H9 (cell line): Measurements from ENCODE around the gene SH3PXD2B. TPM values are rescaled to one million over a fixed set of nuclear protein-coding genes. Genes with fewer than 3 reads are reported as not detected.

Source experiments
- DNase-seq: peaks from one replicate; pipeline ENCODE4 v3.0.0-alpha.2; 2017
- H2AFZ ChIP-seq: one replicate; pipeline ENCODE4 v1.6.1; 2013; ENCODE audit warnings: mild to moderate bottlenecking, low read length, control low read depth, moderate library complexity
- H2AK5ac ChIP-seq: 2 replicates; pipeline ENCODE4 v1.6.1; 2013; ENCODE audit warnings: low read length, control low read depth, mixed read lengths; ENCODE audit not compliant: insufficient read length
- H2BK120ac ChIP-seq: one replicate; pipeline ENCODE4 v1.6.1; 2013; ENCODE audit warnings: low read depth, mild to moderate bottlenecking, low read length, control low read depth, inconsistent platforms; ENCODE audit not compliant: poor library complexity, severe bottlenecking
- H2BK12ac ChIP-seq: 2 replicates; pipeline ENCODE4 v1.6.1; 2013; ENCODE audit warnings: low read length, control low read depth, mixed read lengths, low read depth; ENCODE audit not compliant: insufficient read length
- H2BK15ac ChIP-seq: 2 replicates; pipeline ENCODE4 v1.6.1; 2013; ENCODE audit warnings: low read depth, low read length, control low read depth
- H2BK20ac ChIP-seq: one replicate; pipeline ENCODE4 v1.6.1; 2013; ENCODE audit warnings: low read depth, mild to moderate bottlenecking, low read length, control low read depth, inconsistent platforms; ENCODE audit not compliant: poor library complexity, severe bottlenecking
- H2BK5ac ChIP-seq: 2 replicates; pipeline ENCODE4 v1.6.1; 2013; ENCODE audit warnings: low read length, control low read depth, mixed read lengths; ENCODE audit not compliant: insufficient read length
- H3K14ac ChIP-seq: 2 replicates; pipeline ENCODE4 v1.6.1; 2013; ENCODE audit warnings: low read length, control low read depth; ENCODE audit not compliant: insufficient read depth
- H3K18ac ChIP-seq: 2 replicates; pipeline ENCODE4 v1.6.1; 2013; ENCODE audit warnings: low read depth, mild to moderate bottlenecking, mixed read lengths, low read length, control low read depth; ENCODE audit not compliant: insufficient read length
- H3K23ac ChIP-seq: 2 replicates; pipeline ENCODE4 v1.6.1; 2013; ENCODE audit warnings: low read length, control low read depth, mixed read lengths, low read depth; ENCODE audit not compliant: insufficient read length
- H3K23me2 ChIP-seq: 2 replicates; pipeline ENCODE4 v1.6.1; 2013; ENCODE audit warnings: low read depth, mild to moderate bottlenecking, mixed read lengths, low read length, control low read depth; ENCODE audit not compliant: insufficient read length, poor library complexity, severe bottlenecking
- H3K27ac ChIP-seq: 2 replicates; pipeline ENCODE4 v1.5.1; 2013; ENCODE audit warnings: low read length, control low read depth, mixed read lengths, low read depth; ENCODE audit not compliant: insufficient read length
- H3K27me3 ChIP-seq: 2 replicates; pipeline ENCODE4 v1.6.1; 2013; ENCODE audit warnings: low read length, control low read depth, inconsistent platforms; ENCODE audit not compliant: insufficient read depth
- H3K4ac ChIP-seq: 2 replicates; pipeline ENCODE4 v1.6.1; 2013; ENCODE audit warnings: low read depth, mild to moderate bottlenecking, control low read depth, inconsistent platforms, low read length, moderate library complexity
- H3K4me1 ChIP-seq: 2 replicates; pipeline ENCODE4 v1.6.1; 2013; ENCODE audit warnings: low read length, control low read depth, inconsistent platforms; ENCODE audit not compliant: insufficient read depth
- H3K4me2 ChIP-seq: 2 replicates; pipeline ENCODE4 v1.6.1; 2013; ENCODE audit warnings: low read length, control low read depth, mixed read lengths; ENCODE audit not compliant: insufficient read length, insufficient read depth
- H3K56ac ChIP-seq: 2 replicates; pipeline ENCODE4 v1.6.1; 2013; ENCODE audit warnings: low read depth, mild to moderate bottlenecking, mixed read lengths, low read length, control low read depth; ENCODE audit not compliant: insufficient read length
- H3K79me1 ChIP-seq: 2 replicates; pipeline ENCODE4 v1.6.1; 2013; ENCODE audit warnings: low read depth, mild to moderate bottlenecking, moderate library complexity, low read length, control low read depth, inconsistent platforms; ENCODE audit not compliant: insufficient read depth, poor library complexity, severe bottlenecking
- H3K79me2 ChIP-seq: 2 replicates; pipeline ENCODE4 v1.6.1; 2013; ENCODE audit warnings: low read length, control low read depth, inconsistent platforms; ENCODE audit not compliant: insufficient read depth
- H3K9ac ChIP-seq: 2 replicates; pipeline ENCODE4 v1.6.1; 2013; ENCODE audit warnings: low read length, control low read depth, mixed read lengths; ENCODE audit not compliant: insufficient read length; ENCODE audit errors: extremely low read depth
- H3K9me3 ChIP-seq: one replicate; pipeline ENCODE4 v1.6.1; 2013; ENCODE audit warnings: low read depth, low read length, inconsistent platforms; ENCODE audit not compliant: control insufficient read depth
- H3T11ph ChIP-seq: one replicate; pipeline ENCODE4 v1.6.1; 2013; ENCODE audit warnings: mild to moderate bottlenecking, low read length, control low read depth, inconsistent platforms
- H4K20me1 ChIP-seq: one replicate; pipeline ENCODE4 v1.6.1; 2013; ENCODE audit not compliant: control insufficient read depth, insufficient read length, insufficient read depth
- H4K5ac ChIP-seq: 2 replicates; pipeline ENCODE4 v1.6.1; 2013; ENCODE audit warnings: low read depth, mild to moderate bottlenecking, mixed read lengths, low read length, control low read depth; ENCODE audit not compliant: insufficient read length
- H4K8ac ChIP-seq: replicated peaks from 2 replicates; pipeline ENCODE4 v1.6.1; 2013; ENCODE audit warnings: low read length, control low read depth, mixed read lengths, low read depth; ENCODE audit not compliant: insufficient read length
- H4K91ac ChIP-seq: 2 replicates; pipeline ENCODE4 v1.6.1; 2013; ENCODE audit warnings: low read depth, mild to moderate bottlenecking, moderate library complexity, mixed read lengths, low read length, control low read depth; ENCODE audit not compliant: insufficient read length
- H3K27ac Mint-ChIP-seq, 3 experiments: 2 replicates in 2 of 3; 3 replicates in 1 of 3; pipeline ENCODE4 v1.8.0; 2020 to 2021; ENCODE audit warnings: mixed read lengths in 3 of 3, mild to moderate bottlenecking in 1 of 3, moderate library complexity in 1 of 3
- H3K27me3 Mint-ChIP-seq: 2 replicates; pipeline ENCODE4 v1.8.0; 2021; ENCODE audit warnings: low read depth, mild to moderate bottlenecking, moderate library complexity, mixed read lengths
- H3K36me3 Mint-ChIP-seq, 3 experiments: 2 replicates in 2 of 3; 3 replicates in 1 of 3; pipeline ENCODE4 v1.8.0; 2020 to 2021; ENCODE audit warnings: low read depth in 3 of 3, mixed read lengths in 3 of 3; ENCODE audit not compliant: insufficient read depth in 1 of 3
- H3K4me1 Mint-ChIP-seq, 2 experiments: 2 replicates each; pipeline ENCODE4 v1.8.0; 2020; ENCODE audit warnings: mixed read lengths in 2 of 2
- H3K4me3 Mint-ChIP-seq, 2 experiments: 2 replicates in 1 of 2; 3 replicates in 1 of 2; pipeline ENCODE4 v1.8.0; 2020 to 2021; ENCODE audit warnings: mild to moderate bottlenecking in 2 of 2, mixed read lengths in 2 of 2, moderate library complexity in 1 of 2
- H3K9me3 Mint-ChIP-seq, 2 experiments: 2 replicates in 1 of 2; 3 replicates in 1 of 2; pipeline ENCODE4 v1.8.0; 2020; ENCODE audit warnings: mild to moderate bottlenecking in 2 of 2, mixed read lengths in 2 of 2, moderate library complexity in 1 of 2
- WGBS: extraction: QIAGEN DNeasy Blood & Tissue Kit; methylation state at CpG from one replicate; pipeline ENCODE4 v1.1.7; 2013; ENCODE audit warnings: missing lambda C conversion rate, low lambda C conversion rate, mixed read lengths; ENCODE audit not compliant: insufficient read length; ENCODE audit errors: extremely low coverage; 5-methylcytosine and 5-hydroxymethylcytosine counted together
- total RNA-seq: library from RNA; stranded (reverse); gene quantifications from 2 replicates; pipeline ENCODE4 v1.2.1, GENCODE V29; 2021
- TF ChIP-seq, protein P1 (sequence below): fragments of 200-600 bp; sonication (generic); conservative IDR thresholded peaks from 3 replicates; pipeline ENCODE4 v1.8.0; 2021; ENCODE audit warnings: antibody characterized with exemption, mild to moderate bottlenecking

Gene SH3PXD2B
- total RNA-seq, 1 experiment from 2014 or later = 49.0 TPM

DNA sequence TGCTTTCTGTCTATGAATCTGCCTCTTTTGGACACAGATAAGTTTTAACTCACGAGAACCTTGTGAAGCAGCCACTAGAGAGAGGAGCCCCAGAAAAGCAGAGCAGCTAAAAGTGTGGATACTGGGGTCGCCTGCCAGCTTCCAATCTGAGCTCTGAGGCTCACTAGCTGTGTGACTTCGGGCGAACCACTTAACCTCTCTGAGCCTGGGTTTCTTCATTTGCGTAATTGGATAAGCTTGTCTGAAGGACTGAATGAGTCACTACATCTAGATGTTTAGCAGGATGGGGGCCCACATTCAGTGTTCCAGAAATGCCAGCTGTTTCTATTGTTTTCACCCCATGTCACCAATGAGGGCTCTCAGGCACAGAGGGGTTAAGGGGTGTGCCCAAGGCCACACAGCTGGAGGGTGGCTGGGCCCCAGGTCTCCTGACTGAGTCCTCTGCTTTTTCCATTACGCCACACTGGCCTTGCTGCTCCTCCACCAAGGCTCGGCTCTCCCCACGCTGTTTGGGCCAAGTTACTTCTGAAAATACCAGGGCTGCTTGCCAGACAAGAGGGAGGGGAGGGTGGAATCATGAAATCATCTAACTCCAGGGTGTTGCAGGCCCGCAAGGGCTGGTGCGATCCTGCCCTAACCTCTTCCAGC lies 36.2 kb downstream of the SH3PXD2B start:
- H3K27ac Mint-ChIP-seq = no peak overlapping the region; a peak in 1 of 7 replicates
- Histone ChIP-seq H2BK120ac (no peak overlapping the region), H2AK5ac (no peak overlapping the region), H3K27me3 (no peaks in the 10 kb centered on the region), H3T11ph (no peak overlapping the region), H2BK12ac (no peak overlapping the region), H4K5ac (no peak overlapping the region), H4K20me1 (peaks cover 5% of the 10 kb centered on the region), H4K91ac (no peak overlapping the region), H3K4me2 (no peak overlapping the region), H3K9me3 (no peaks in the 10 kb centered on the region), H3K18ac (no peak overlapping the region), H3K79me1 (no peaks in the 10 kb centered on the region), H3K23me2 (no peaks in the 10 kb centered on the region), H3K79me2 (no peaks in the 10 kb centered on the region), H3K9ac (no peak overlapping the region), H3K4me1 (no peaks in the 10 kb centered on the region), H2BK5ac (no peak overlapping the region), H3K4ac (no peak overlapping the region), H3K23ac (no peak overlapping the region), H2BK15ac (no peak overlapping the region), H2AFZ (no peak overlapping the region), H3K56ac (no peak overlapping the region), H2BK20ac (no peak overlapping the region), H3K27ac (no peak overlapping the region), H4K8ac (no peak overlapping the region), H3K14ac (no peak overlapping the region)
- H3K36me3 Mint-ChIP-seq = peaks cover 24 to 48% (median 48%) of the 10 kb centered on the region in 3 experiments; a peak in 6 of 7 replicates
- H3K9me3 Mint-ChIP-seq = no peaks in the 10 kb centered on the region; a peak in 2 of 5 replicates
- no CpG with 5 or more reads among the region's 10 CpGs for WGBS
- TF ChIP-seq, protein P1, sequence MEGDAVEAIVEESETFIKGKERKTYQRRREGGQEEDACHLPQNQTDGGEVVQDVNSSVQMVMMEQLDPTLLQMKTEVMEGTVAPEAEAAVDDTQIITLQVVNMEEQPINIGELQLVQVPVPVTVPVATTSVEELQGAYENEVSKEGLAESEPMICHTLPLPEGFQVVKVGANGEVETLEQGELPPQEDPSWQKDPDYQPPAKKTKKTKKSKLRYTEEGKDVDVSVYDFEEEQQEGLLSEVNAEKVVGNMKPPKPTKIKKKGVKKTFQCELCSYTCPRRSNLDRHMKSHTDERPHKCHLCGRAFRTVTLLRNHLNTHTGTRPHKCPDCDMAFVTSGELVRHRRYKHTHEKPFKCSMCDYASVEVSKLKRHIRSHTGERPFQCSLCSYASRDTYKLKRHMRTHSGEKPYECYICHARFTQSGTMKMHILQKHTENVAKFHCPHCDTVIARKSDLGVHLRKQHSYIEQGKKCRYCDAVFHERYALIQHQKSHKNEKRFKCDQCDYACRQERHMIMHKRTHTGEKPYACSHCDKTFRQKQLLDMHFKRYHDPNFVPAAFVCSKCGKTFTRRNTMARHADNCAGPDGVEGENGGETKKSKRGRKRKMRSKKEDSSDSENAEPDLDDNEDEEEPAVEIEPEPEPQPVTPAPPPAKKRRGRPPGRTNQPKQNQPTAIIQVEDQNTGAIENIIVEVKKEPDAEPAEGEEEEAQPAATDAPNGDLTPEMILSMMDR = no peak
- peaks cover 6 to 12% of the 10 kb centered on the region in 2 experiments for H3K4me1 Mint-ChIP-seq
- H3K4me3 Mint-ChIP-seq = no peak overlapping the region
- no peak for DNase-seq
- H3K27me3 Mint-ChIP-seq = no peaks in the 10 kb centered on the region
